Neutrophil (primary cell): ENCODE results near the gene GDAP1L1.

Experiments
- H3K27ac ChIP-seq: fragments of 200-600 bp; sonication (generic); 2 replicates; pipeline ENCODE4 v1.5.1; 2016; ENCODE audit warnings: mild to moderate bottlenecking, moderate library complexity
- H3K27me3 ChIP-seq: fragments of 200-600 bp; sonication (generic); 2 replicates; pipeline ENCODE4 v1.6.0; 2016; ENCODE audit warnings: mild to moderate bottlenecking
- H3K36me3 ChIP-seq: fragments of 200-600 bp; sonication (generic); 2 replicates; pipeline ENCODE4 v1.5.1; 2017
- H3K4me1 ChIP-seq, 2 experiments: fragments of 200-600 bp in 1 of 2; sonication (generic) in 1 of 2; 1 replicate in 1 of 2; 2 replicates in 1 of 2; pipeline versions ENCODE4 v1.5.1 to v1.6.1; 2013 to 2016; ENCODE audit warnings: low read depth in 1 of 2, low read length in 1 of 2, mild to moderate bottlenecking in 1 of 2, moderate library complexity in 1 of 2; ENCODE audit not compliant: control insufficient read depth in 1 of 2, insufficient read depth in 1 of 2
- H3K4me3 ChIP-seq, 2 experiments: fragments of 200-600 bp in 1 of 2; sonication (generic) in 1 of 2; 1 replicate in 1 of 2; 2 replicates in 1 of 2; pipeline ENCODE4 v1.5.1; 2013 to 2016; ENCODE audit warnings: low read depth in 1 of 2, low read length in 1 of 2, mild to moderate bottlenecking in 1 of 2, moderate library complexity in 1 of 2
- H3K9me3 ChIP-seq: fragments of 200-600 bp; sonication (generic); 2 replicates; pipeline ENCODE4 v1.5.1; 2016
- CTCF ChIP-seq: fragments of 200-600 bp; sonication (generic); IDR thresholded peaks from 2 replicates; pipeline ENCODE4 v1.5.1; 2016; ENCODE audit warnings: antibody characterized with exemption

GDAP1L1 gene

DNA sequence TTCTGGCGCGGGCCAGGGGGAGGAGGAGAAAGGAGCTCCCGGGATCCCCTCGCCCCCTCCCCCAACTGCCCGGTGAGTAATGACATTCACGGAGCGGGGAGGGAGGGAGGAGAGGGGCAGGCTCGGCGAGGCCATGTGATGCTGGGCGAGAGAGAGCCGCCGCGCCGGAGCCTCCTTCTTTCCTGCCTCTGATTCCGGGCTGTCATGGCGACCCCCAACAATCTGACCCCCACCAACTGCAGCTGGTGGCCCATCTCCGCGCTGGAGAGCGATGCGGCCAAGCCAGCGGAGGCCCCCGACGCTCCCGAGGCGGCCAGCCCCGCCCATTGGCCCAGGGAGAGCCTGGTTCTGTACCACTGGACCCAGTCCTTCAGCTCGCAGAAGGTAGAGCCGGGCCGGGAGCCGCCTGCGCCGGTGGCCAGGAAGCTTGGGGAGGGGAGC lies at the start of gene GDAP1L1:
TSS of gene GDAP1L1 (plus strand) at position 178 of the 441 bp plus-strand sequence. CDS start at position 205, 27 bp downstream.
- no peak for TF ChIP-seq CTCF
- Histone ChIP-seq H3K36me3 (no peaks in the 10 kb centered on the region), H3K4me3 (no peak within 1 kb of the TSS), H3K27ac (no peak within 1 kb of the TSS), H3K27me3 (peaks cover 78% of the 10 kb centered on the region), H3K9me3 (no peaks in the 10 kb centered on the region), H3K4me1 (no peaks in the 10 kb centered on the region)

- no peak overlapping the region for H3K4me3 ChIP-seq
- no peaks in the 10 kb centered on the region for H3K27me3 ChIP-seq
- H3K36me3 ChIP-seq = peaks cover 83% of the 10 kb centered on the region
- no peak overlapping the region for H3K27ac ChIP-seq
- H3K9me3 ChIP-seq = no peaks in the 10 kb centered on the region
- no peaks in the 10 kb centered on the region for H3K4me1 ChIP-seq
- no peak for TF ChIP-seq CTCF
These were observed 48.2 kb upstream of the GDAP1L1 start for GRCh38 chr20:44198872-44199271.

DNA sequence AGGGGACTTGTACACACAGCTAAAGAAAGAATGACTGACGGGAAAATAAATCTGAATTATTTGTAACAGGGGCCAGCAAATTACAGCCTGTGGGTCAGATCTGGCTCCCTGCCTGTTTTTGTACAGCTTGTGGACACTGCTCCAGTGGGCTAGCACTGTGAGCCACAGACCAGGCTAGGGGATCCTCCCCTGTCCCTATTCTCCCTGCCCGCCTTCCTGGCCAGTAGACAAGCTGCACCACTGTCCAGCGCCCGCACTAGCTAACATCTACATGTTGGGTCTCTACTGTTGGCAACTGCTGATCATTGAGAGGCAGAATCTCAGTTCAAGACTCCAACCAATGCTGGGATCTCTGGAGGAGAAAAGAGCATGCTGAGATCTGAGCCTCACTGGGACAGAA lies 47.2 kb upstream of the GDAP1L1 start:
- H3K9me3 ChIP-seq = no peaks in the 10 kb centered on the region
- no peak overlapping the region for H3K4me3 ChIP-seq
- TF ChIP-seq CTCF = no peak
- H3K27me3 ChIP-seq = no peaks in the 10 kb centered on the region
- peaks cover 93% of the 10 kb centered on the region for H3K36me3 ChIP-seq
- no peak overlapping the region for H3K27ac ChIP-seq
- no peaks in the 10 kb centered on the region for H3K4me1 ChIP-seq

DNA sequence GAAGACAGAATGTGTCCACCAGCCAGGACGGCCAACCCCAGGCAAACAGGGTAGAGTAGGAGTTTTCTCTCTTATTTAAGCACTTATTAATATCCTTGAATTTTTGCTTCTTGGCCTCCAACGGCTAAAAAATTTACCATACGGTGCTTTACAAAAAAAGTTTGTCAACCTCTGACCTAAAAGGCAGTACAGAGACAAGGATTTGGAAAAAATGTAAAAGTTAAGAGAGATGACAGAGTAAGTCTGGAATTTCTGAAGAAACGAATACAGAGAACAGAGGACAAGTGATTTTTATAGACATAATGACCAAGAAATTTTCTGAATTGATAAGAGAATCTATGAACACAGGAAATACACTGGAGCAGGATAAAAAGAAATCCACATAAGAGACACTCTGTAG lies 46.7 kb upstream of the GDAP1L1 start:
- no peak overlapping the region for H3K27ac ChIP-seq
- H3K36me3 ChIP-seq = peaks cover 98% of the 10 kb centered on the region
- no peaks in the 10 kb centered on the region for H3K4me1 ChIP-seq
- no peak overlapping the region for H3K4me3 ChIP-seq
- no peak for TF ChIP-seq CTCF
- no peaks in the 10 kb centered on the region for H3K9me3 ChIP-seq
- no peaks in the 10 kb centered on the region for H3K27me3 ChIP-seq

- Histone ChIP-seq H3K27ac (no peak overlapping the region), H3K4me3 (no peak overlapping the region), H3K27me3 (no peaks in the 10 kb centered on the region), H3K9me3 (no peaks in the 10 kb centered on the region), H3K36me3 (peaks cover 98% of the 10 kb centered on the region), H3K4me1 (no peaks in the 10 kb centered on the region)
- TF ChIP-seq CTCF = no peak
These were observed 46.1 kb upstream of the GDAP1L1 start for GRCh38 chr20:44200983-44201382.

DNA sequence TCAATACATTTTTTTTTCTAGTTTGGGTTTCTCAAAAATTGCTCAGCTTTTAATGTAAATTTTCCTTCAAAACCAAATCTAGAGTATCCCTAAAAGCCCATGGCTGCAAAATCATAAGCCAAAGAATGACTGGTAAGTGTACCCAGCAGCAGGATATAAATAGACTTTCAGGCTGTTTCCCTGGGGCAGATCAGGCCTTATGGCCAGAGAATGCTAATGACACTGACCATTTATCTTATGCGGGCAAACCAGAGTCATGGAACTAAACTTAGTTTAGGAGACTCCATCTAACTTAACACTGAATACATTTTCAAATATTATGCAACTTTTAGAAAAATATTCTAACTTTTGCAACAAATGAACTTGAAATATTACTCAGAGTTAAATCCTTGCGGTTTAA lies 43.9 kb upstream of the GDAP1L1 start:
- Histone ChIP-seq H3K27me3 (no peaks in the 10 kb centered on the region), H3K27ac (peak overlapping the region; percentile 6), H3K9me3 (no peaks in the 10 kb centered on the region), H3K4me1 (peaks cover under 1 to 4% of the 10 kb centered on the region in 2 experiments), H3K4me3 (no peak overlapping the region), H3K36me3 (peaks cover 85% of the 10 kb centered on the region)
- no peak for TF ChIP-seq CTCF
